ENCODE measurements around the gene CES2.

Gene CES2

DNA sequence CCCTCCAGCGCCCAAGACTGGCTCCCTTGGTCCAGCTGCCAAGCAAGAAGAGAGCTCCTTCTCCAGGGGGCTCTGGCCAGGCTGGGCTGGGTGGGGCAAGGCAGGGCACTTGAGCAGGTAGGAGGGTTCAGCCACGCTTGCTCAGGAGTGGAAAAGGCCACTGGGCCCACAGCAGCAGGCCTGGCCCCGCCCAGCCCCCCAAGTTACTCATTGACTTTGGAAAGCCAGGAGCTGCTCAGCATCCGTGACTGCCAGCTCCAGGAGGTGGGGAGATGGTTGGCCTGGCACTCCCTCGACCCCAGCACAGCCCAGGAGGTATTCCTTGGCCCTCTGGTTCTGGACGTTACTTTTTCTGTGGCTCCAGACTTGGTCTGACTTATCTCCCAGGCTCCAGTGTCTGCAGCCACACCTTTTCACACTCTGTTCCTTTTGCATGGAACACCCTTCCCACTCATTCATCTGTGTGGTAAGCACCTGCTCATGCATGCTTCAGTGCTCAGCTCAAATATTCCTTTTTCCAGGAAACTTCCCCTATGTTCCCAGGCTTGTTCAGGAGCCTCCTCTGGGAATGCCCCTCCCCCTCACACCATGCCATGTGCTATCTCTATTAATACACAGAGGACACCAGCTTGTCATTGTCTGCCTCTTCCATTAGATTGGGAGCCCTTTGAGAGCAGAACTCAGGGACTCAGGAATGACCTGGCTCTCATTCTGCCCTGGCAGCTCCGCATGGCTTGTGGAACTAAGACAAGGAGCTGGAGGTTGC lies 16.3 kb upstream of the CES2 start, which contains the start of gene CDH16:
Gene CDH16, minus strand, starts transcription at position 83 of the 766 bp plus-strand sequence. CDS start 820 bp downstream, outside the sequence.
- Histone ChIP-seq H4K20me1 (ENCODE audit: insufficient read depth, low read length) (no peaks in the 10 kb centered on the region), H3K4me2 (ENCODE audit: low read length) (no peak within 1 kb of the TSS), H3K36me3 (replicated peaks; ENCODE audit: low read depth, low read length) (no peaks in the 10 kb centered on the region), H3K79me2 (ENCODE audit: low read length) (no peaks in the 10 kb centered on the region), H3K4me1 (ENCODE audit: low read length) (0 out of 2 replicates have a peak, but pooled peaks cover 3% of the 10 kb centered on the region), H3K4me3 (ENCODE audit: low read length) (no peak within 1 kb of the TSS), H3K27ac (ENCODE audit: low read length) (no peak within 1 kb of the TSS), H3K9me3 (ENCODE audit: insufficient read depth, low read length) (no peaks in the 10 kb centered on the region), H2AFZ (ENCODE audit: low read depth, low read length) (no peak within 1 kb of the TSS), H3K27me3 (ENCODE audit: low read depth, low read length) (0 out of 2 replicates have a peak, but pooled peaks cover 8% of the 10 kb centered on the region), H3K9ac (ENCODE audit: low read length) (no peak within 1 kb of the TSS)
- no peak for TF ChIP-seq EZH2phosphoT487 (IDR thresholded peaks at IDR 0.05; ENCODE audit: low read depth)
- no peak for TF ChIP-seq CTCF (IDR thresholded peaks at IDR 0.05; ENCODE audit: low read depth, low read length)

DNA sequence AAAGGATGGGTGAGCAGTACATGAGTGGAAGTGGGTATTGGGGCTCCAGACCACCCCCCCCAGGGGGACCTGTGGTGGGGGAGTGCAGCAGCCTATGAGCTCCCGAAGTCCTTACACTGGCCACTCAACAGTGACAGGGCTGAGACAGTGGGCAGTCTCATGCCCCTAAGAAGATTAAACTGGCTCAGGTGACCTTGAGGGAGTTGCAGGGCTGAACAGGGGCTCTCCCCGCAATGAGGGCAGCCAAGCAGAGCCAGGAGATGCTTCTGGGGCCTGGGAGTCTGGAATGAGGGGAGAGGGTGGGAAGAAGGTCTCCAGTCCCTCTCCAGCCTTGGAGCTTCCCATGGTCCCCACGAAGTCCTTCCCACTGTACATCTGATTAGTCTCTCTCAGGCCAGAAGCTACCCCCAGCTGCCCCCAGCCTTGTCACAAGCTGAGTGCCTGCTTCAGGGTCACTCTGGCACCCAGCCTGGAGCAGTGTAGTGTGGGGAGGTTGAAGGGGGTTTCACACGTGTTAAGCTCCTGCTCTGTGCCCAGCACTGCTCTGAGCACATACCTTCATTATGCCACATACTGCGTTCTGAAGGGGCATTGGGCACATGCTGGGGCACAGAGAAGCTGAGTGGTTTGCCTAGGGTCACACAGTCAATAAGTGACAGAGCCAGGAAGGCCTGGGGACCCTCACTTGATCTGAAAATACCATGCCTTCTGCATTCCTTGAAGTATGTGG lies 15.6 kb upstream of the CES2 start:
- H3K4me3 ChIP-seq (ENCODE audit: low read length) = no peak overlapping the region
- TF ChIP-seq CTCF (IDR thresholded peaks at IDR 0.05; ENCODE audit: low read depth, low read length) = no peak
- no peak for TF ChIP-seq EZH2phosphoT487 (IDR thresholded peaks at IDR 0.05; ENCODE audit: low read depth)
- H3K9ac ChIP-seq (ENCODE audit: low read length) = no peak overlapping the region
- H3K27me3 ChIP-seq (ENCODE audit: low read depth, low read length) = 0 out of 2 replicates have a peak, but pooled peaks cover 8% of the 10 kb centered on the region
- H3K4me2 ChIP-seq (ENCODE audit: low read length) = no peak overlapping the region
- H3K4me1 ChIP-seq (ENCODE audit: low read length) = 0 out of 2 replicates have a peak, but pooled peaks cover 3% of the 10 kb centered on the region
- H3K27ac ChIP-seq (ENCODE audit: low read length) = no peak overlapping the region
- no peaks in the 10 kb centered on the region for H4K20me1 ChIP-seq (ENCODE audit: insufficient read depth, low read length)
- H3K9me3 ChIP-seq (ENCODE audit: insufficient read depth, low read length) = no peaks in the 10 kb centered on the region
- H3K79me2 ChIP-seq (ENCODE audit: low read length) = no peaks in the 10 kb centered on the region
- H3K36me3 ChIP-seq (replicated peaks; ENCODE audit: low read depth, low read length) = no peaks in the 10 kb centered on the region
- no peak overlapping the region for H2AFZ ChIP-seq (ENCODE audit: low read depth, low read length)

GRCh38 chr16:66920299-66920590 lies 15.1 kb upstream of the CES2 start:
- Histone ChIP-seq H3K27ac (ENCODE audit: low read length) (no peak overlapping the region), H2AFZ (ENCODE audit: low read depth, low read length) (no peak overlapping the region), H3K4me1 (ENCODE audit: low read length) (0 out of 2 replicates have a peak, but pooled peaks cover 3% of the 10 kb centered on the region), H3K9me3 (ENCODE audit: insufficient read depth, low read length) (no peaks in the 10 kb centered on the region), H3K4me2 (ENCODE audit: low read length) (no peak overlapping the region), H4K20me1 (ENCODE audit: insufficient read depth, low read length) (no peaks in the 10 kb centered on the region), H3K79me2 (ENCODE audit: low read length) (no peaks in the 10 kb centered on the region), H3K9ac (ENCODE audit: low read length) (no peak overlapping the region), H3K36me3 (replicated peaks; ENCODE audit: low read depth, low read length) (no peaks in the 10 kb centered on the region), H3K4me3 (ENCODE audit: low read length) (no peak overlapping the region), H3K27me3 (ENCODE audit: low read depth, low read length) (0 out of 2 replicates have a peak, but pooled peaks cover 8% of the 10 kb centered on the region)
- TF ChIP-seq EZH2phosphoT487 (IDR thresholded peaks at IDR 0.05; ENCODE audit: low read depth) (no peak), CTCF (IDR thresholded peaks at IDR 0.05; ENCODE audit: low read depth, low read length) (no peak)
